Mucosa of descending colon (tissue), 3 donors: ENCODE results near the gene LARGE1. TPM values are rescaled to one million over a fixed set of nuclear protein-coding genes. Genes with fewer than 3 reads are reported as not detected.

Experiments
- ATAC-seq: fragments of 200-7000 bp; cut with Tn5 transposase; one replicate; pipeline ENCODE4 v1.9.1; 2020; ENCODE audit warnings: mild to moderate bottlenecking, moderate library complexity
- DNase-seq, 3 donors: peaks; one replicate each; pipeline ENCODE4 v3.0.0-alpha.2; 2020
- H3K36me3 ChIP-seq: fragments of 200-600 bp; one replicate; pipeline ENCODE4 v1.8.0; 2021; ENCODE audit warnings: low read depth, mild to moderate bottlenecking
- H3K4me1 ChIP-seq: fragments of 200-600 bp; one replicate; pipeline ENCODE4 v1.8.0; 2021; ENCODE audit warnings: low read depth, mild to moderate bottlenecking
- H3K4me3 ChIP-seq: fragments of 200-600 bp; one replicate; pipeline ENCODE4 v1.8.0; 2021; ENCODE audit warnings: mild to moderate bottlenecking
- H3K9me3 ChIP-seq: fragments of 200-600 bp; one replicate; pipeline ENCODE4 v1.8.0; 2021; ENCODE audit warnings: mild to moderate bottlenecking
- intact Hi-C, 2 donors: fragments of 100-400 bp; cut with DNase I in 1 of 2; cut with micrococcal nuclease in 1 of 2; formaldehyde crosslinking; loops; one replicate each; pipeline versions ENCODE4 v1.11.0 to v1.11.1; 2022; cut with DNase I, micrococcal nuclease
- total RNA-seq, 3 donors: library from RNA; stranded (reverse); fragmentation: NEBNext Ultra II Directional in 2 of 3; extraction: Animal tissue kit (Norgen Biotek cat#: 25700) in 2 of 3; gene quantifications; one replicate each; pipeline versions ENCODE4 v1.2.1 to v1.2.4, GENCODE V29; 2021 to 2023
- TF ChIP-seq, protein P1 (sequence below): fragments of 200-600 bp; IDR thresholded peaks from one replicate; pipeline ENCODE4 v1.8.0; 2022; ENCODE audit warnings: antibody characterized with exemption, mild to moderate bottlenecking
- donor health status: DM: no; HTN: no; CAD: no; lungs with moderate emphysema.
- donor health status: DM: no; HTN: no; CAD: no.
- donor health status: DM: no; HTN: yes; CAD: no.

LARGE1 gene
- total RNA-seq, 3 donors from 2014 or later = 29.3 to 93.8 (median 67.7) TPM

DNA sequence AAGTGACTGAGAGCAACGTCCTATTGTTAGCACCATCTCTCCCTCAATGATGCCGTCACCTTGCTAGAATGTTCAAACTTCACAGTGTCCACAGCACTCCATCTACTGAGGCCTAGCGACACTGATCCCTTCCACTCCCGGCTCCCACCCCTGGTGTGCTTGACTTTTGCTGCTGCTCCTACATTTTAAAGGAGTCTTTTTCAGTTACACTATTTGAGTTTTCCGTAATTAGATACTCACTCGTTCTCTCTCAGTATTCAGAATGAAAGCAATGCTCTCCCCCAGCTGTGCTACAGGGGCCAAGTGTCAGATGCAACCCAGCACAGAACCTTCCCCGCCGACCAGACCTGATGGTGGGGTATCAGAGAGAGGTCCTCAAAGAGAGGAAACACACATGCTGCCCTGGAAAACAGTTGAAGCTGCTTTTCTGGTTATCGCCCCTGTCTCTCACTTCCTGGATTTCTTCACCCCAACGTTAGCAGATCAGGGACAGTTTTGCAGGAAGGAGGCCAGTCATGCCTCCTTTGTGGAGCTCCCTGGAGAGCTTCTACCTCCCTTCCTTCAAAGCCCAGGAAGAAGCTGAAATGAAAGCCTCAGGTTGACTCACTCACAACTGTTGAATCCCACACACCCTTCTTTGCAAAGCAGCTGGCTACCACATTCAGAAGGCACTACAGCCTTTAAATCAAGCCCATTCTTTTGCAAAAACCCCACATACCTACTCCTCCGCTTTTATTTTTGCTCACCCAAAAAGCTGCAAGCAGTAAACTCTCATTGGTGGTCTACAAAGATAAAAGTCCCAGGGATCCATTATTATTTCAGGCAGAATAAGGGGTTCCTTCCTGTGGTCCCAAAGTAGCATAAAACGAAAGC, 23.5 kb downstream of the LARGE1 start:
- TF ChIP-seq, protein P1, sequence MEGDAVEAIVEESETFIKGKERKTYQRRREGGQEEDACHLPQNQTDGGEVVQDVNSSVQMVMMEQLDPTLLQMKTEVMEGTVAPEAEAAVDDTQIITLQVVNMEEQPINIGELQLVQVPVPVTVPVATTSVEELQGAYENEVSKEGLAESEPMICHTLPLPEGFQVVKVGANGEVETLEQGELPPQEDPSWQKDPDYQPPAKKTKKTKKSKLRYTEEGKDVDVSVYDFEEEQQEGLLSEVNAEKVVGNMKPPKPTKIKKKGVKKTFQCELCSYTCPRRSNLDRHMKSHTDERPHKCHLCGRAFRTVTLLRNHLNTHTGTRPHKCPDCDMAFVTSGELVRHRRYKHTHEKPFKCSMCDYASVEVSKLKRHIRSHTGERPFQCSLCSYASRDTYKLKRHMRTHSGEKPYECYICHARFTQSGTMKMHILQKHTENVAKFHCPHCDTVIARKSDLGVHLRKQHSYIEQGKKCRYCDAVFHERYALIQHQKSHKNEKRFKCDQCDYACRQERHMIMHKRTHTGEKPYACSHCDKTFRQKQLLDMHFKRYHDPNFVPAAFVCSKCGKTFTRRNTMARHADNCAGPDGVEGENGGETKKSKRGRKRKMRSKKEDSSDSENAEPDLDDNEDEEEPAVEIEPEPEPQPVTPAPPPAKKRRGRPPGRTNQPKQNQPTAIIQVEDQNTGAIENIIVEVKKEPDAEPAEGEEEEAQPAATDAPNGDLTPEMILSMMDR = no peak
- Histone ChIP-seq H3K4me3 (no peak overlapping the region), H3K36me3 (no peaks in the 10 kb centered on the region), H3K4me1 (no peaks in the 10 kb centered on the region), H3K9me3 (no peaks in the 10 kb centered on the region)
- intact Hi-C loops = no loop called here
- no peak for ATAC-seq
- no peak for DNase-seq

- H3K4me3 ChIP-seq = no peak overlapping the region
- H3K36me3 ChIP-seq = no peaks in the 10 kb centered on the region
- ATAC-seq = peak; percentile 17
- TF ChIP-seq, protein P1 = no peak
- H3K4me1 ChIP-seq = peaks cover 4% of the 10 kb centered on the region
- no peak for DNase-seq
- intact Hi-C loops = no loop called here
- no peaks in the 10 kb centered on the region for H3K9me3 ChIP-seq
These were observed 24.1 kb downstream of the LARGE1 start for GRCh38 chr22:33896154-33896553.

GRCh38 chr22:33895444-33895843, 24.8 kb downstream of the LARGE1 start:
- no peak overlapping the region for H3K4me3 ChIP-seq
- no peak for DNase-seq
- no peaks in the 10 kb centered on the region for H3K36me3 ChIP-seq
- ATAC-seq = no peak
- intact Hi-C loops = no loop called here
- no peaks in the 10 kb centered on the region for H3K9me3 ChIP-seq
- peaks cover 5% of the 10 kb centered on the region for H3K4me1 ChIP-seq
- TF ChIP-seq, protein P1 = no peak

DNA sequence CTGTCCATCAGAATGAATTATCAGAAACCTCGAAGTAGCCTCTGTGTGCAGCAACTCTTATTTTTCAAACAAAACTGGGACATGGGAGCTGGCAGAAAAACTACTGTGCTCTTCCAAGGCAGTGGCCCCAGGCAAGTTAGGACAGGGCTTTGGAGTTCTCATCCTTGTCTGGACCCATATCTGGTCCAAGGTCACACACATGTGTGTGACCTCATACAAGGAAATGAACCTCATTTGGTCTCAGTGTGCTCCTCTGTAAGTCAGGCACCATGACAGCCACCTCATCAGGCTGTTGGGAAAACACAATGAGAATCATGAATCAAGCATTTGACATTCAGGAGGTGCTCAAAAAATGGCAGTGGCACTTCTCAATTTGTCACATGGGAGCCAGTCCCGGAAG, 25.8 kb downstream of the LARGE1 start:
- Histone ChIP-seq H3K9me3 (no peaks in the 10 kb centered on the region), H3K4me1 (peaks cover 5% of the 10 kb centered on the region), H3K36me3 (no peaks in the 10 kb centered on the region), H3K4me3 (no peak overlapping the region)
- no peak for DNase-seq
- no peak for ATAC-seq
- TF ChIP-seq, protein P1 = no peak
- intact Hi-C loops = no loop called here

GRCh38 chr22:33894036-33894435, 26.2 kb downstream of the LARGE1 start:
- H3K4me3 ChIP-seq = no peak overlapping the region
- H3K36me3 ChIP-seq = no peaks in the 10 kb centered on the region
- peaks cover 5% of the 10 kb centered on the region for H3K4me1 ChIP-seq
- peak; percentile 37 for ATAC-seq
- intact Hi-C loops = no loop called here
- H3K9me3 ChIP-seq = no peaks in the 10 kb centered on the region
- no peak for DNase-seq
- TF ChIP-seq, protein P1 = no peak
